GM18867 (cell line): ENCODE measurements around the gene TMEM184B.
A peak's percentile ranks its signal among the peaks of the same experiment; 100 is the strongest.
"Not testable (repeated sequence)": the region's sequence is repeated elsewhere in the genome, so short reads cannot be mapped to it uniquely, and the experiment has no call there.

ENCODE experiments used
- ATAC-seq: cut with Tn5 transposase; IDR thresholded peaks from one replicate; pipeline ENCODE4 v1.9.1; 2021; ENCODE audit warnings: mild to moderate bottlenecking, moderate library complexity; ENCODE audit not compliant: unreplicated experiment

The TMEM184B gene

GRCh38 chr22:38186429-38186828, 86.4 kb downstream of the TMEM184B start:
- ATAC-seq, result no peak

DNA sequence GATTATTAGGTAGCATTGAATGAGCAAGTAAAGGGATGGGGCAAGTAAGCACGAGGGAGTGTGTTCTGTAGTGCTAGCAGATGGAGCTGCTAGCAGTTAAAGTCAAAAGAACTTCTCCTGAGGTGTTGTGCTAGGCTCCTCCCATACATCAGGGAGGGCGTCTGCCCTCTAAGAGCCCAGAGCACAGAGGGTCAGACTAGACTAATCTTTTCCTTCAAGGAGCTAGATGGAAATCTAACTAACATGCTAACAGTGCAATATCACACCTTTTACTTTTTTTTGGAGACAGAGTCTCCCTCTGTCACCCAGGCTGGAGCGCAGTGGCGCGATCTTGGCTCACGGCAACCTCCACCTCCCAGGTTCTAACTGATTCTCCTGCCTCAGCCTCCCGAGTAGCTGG, 88.0 kb downstream of the TMEM184B start:
- no peak for ATAC-seq

- ATAC-seq, result peak; percentile 91
Measured at GRCh38 chr22:38181453-38182200, 91.2 kb downstream of the TMEM184B start, which contains the start of gene PLA2G6. TSS of gene PLA2G6 (minus strand) at chr22:38181830. CDS start at chr22:38169426, 12,404 bp downstream.

GRCh38 chr22:38180841-38181452, 91.9 kb downstream of the TMEM184B start:
- ATAC-seq, result peak; percentile 22

- not testable (repeated sequence) for ATAC-seq
Measured at GRCh38 chr22:38178605-38178937, 94.2 kb downstream of the TMEM184B start.

GRCh38 chr22:38177926-38178604, 94.7 kb downstream of the TMEM184B start:
- ATAC-seq, result no peak

DNA sequence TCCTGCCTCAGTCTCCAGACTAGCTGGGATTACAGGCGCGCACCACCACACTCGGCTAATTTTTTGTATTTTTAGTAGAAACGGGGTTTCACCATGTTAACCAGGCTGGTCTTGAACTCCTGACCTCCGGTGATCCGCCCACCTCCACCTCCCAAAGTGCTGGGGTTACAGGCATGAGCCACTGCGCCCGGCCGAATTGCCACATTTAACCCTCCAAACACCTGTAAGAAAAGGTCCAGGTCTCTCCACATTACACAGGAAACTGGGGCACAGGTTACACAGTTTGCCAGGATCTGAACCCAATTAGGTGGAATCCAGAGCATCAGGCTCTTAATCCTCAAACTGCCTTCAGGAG, 95.3 kb downstream of the TMEM184B start:
- not testable (repeated sequence) for ATAC-seq

- ATAC-seq, result no peak
Measured at GRCh38 chr22:38177044-38177443, 95.8 kb downstream of the TMEM184B start.

GRCh38 chr22:38176170-38176741, 96.6 kb downstream of the TMEM184B start:
- ATAC-seq, result no peak

GRCh38 chr22:38175206-38176118, 97.3 kb downstream of the TMEM184B start:
- no peak for ATAC-seq

DNA sequence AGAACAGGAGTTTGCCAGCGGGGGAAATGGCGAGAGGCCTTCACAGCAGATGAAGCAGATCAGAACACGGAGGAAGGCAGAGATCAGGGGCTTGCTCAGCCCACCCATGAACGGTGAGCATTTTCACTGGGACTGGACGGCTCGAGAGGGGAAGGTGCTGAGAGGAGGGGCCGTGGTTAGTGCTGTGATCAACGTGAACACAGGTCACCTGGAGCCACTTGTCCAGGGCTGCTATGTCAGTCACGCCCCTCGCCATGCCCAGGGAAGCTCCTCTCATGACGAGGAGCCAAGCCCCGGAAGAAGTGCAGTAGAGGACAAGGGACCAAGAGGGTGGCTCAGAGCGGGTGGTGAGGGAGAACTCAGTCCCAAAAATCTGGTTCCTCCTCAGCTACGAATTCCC, 98.2 kb downstream of the TMEM184B start:
- no peak for ATAC-seq

DNA sequence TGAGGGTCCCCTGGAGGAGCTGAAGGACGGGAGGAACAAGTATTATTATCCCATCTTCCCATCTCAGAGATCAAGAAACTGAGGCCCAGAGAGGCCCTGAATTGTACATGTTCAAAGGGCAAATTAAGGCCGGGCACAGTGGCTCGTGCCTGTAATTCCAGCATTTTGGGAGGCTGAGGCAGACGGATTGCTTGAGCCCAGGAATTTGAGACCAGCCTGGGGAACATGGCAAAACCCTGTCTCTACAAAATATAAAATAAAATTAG, 99.2 kb downstream of the TMEM184B start:
- no peak for ATAC-seq

DNA sequence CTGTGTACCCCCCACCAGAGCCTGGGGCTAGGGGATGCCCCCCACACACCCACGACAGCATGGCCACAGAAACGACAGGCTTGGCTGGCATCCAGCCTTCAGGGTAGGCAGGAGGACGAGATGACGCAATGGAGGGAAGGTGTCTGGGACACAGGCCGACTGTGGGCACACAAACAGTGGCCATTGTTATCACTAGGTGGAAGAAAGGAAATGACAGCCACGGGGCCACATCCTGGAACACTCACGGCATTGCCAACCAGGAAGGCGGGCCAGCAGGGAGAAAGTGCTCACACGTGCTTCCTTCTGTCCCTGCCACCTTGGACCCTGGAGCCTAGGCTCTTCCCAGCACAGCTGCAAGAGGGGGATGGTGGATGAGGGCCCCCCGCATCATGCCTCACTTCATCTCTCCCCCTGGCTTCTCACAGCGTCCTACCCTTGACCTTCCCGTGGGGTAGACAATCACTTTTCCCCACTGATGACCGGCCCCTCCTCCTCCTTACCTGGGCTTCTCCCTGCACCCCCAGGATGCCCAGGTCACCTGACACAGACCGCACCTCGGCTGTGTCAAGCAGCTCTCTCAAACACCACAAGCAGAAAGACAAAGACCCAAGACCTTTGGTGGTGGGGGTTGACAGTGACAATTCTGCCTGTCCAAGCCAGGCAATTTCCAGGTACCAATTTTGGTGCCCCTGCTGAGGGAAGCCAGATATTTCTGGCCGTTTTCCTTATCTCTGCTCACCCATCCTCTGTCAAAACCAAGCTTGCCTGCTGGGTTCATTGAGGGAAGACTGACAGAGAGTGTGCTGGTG, 99.8 kb downstream of the TMEM184B start:
- no peak for ATAC-seq

DNA sequence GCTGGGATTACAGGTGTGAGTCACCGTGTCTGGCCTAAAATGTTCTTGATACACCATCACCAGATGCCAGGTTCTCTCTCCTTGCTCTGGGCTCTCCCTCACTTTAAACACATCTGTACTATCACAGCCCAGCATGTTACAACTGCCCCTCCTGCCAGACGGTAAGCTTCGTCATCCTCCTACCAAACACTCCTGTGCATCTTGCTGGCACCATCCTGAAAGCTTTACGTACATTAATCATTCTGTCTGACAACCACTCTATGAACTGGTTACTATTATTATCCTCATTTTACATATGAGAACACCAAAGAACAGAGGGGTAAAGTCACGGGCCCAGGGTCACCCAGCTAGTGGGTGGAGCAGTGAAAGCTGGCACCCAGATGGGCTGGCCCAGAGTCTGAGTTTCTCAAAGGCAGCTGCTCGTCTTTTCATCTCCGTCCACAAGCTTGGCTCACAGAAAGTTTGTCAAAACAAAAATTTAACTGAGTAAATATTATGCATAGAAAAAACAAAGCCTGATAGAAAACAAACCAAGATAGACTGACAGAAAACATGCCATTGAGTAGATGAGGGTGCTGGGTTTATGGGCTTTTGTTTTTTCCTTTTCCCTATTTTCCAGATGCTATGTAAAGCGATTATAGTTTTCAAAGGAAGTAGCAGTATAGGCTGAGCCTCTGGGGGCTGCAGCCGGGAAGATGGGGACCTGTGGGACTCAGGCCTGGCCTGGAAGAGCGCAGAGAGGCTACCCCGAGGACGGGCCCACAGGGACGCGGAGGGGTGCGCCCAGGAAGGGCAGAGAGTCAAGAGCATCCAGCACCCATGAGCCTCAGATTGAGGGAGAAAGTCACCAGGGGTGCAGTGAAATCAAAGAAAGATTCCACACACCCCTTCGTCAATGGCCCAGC, 100.6 kb downstream of the TMEM184B start:
- no peak for ATAC-seq

- no peak for ATAC-seq
Measured at GRCh38 chr22:38170469-38170868, 102.3 kb downstream of the TMEM184B start.
